HEK293 (cell line): ENCODE measurements around the gene SAMD4A.

Source experiments
- CTCF ChIA-PET: fragments of 350-600 bp; formaldehyde crosslinking; extraction: SDS; loops from one replicate; lab custom pipeline; 2021; ENCODE audit warnings: antibody characterized with exemption; lab: Yijun Ruan, JAX
- POLR2A ChIA-PET: fragments of 300-600 bp; formaldehyde crosslinking; extraction: SDS; loops from one replicate; lab custom pipeline; 2020; ENCODE audit warnings: antibody characterized with exemption, inconsistent platforms; lab: Yijun Ruan, JAX
- H3K27ac ChIP-seq: fragments of 200-500 bp; sonication (Bioruptor generic); 2 replicates; pipeline ENCODE4 v1.5.1; 2014; ENCODE audit warnings: low read depth, low read length, control low read depth, inconsistent platforms; ENCODE audit errors: extremely low read depth
- H3K36me3 ChIP-seq, 2 experiments: fragments of 200-500 bp in 1 of 2; sonication (Bioruptor generic) in 1 of 2; 1 replicate in 1 of 2; 2 replicates in 1 of 2; pipeline ENCODE4 v1.5.1; 2014 to 2017; ENCODE audit warnings: inconsistent platforms in 2 of 2, low read length in 2 of 2; ENCODE audit not compliant: control insufficient read depth in 2 of 2, insufficient read depth in 1 of 2
- H3K4me1 ChIP-seq: fragments of 200-500 bp; sonication (Bioruptor generic); 2 replicates; pipeline ENCODE4 v1.5.1; 2014; ENCODE audit warnings: mild to moderate bottlenecking, low read length, inconsistent platforms; ENCODE audit not compliant: control insufficient read depth, insufficient read depth
- H3K4me3 ChIP-seq: 2 replicates; pipeline ENCODE4 v1.5.1; 2011; ENCODE audit warnings: low read depth, mild to moderate bottlenecking, control low read depth, low read length, moderate library complexity
- H3K9me3 ChIP-seq: fragments of 200-500 bp; sonication (Bioruptor generic); 2 replicates; pipeline ENCODE4 v1.5.1; 2014; ENCODE audit warnings: low read depth, low read length, inconsistent platforms; ENCODE audit not compliant: control insufficient read depth, insufficient read depth
- OSR2 ChIP-seq: fragments of 450-650 bp; formaldehyde crosslinking; IDR thresholded peaks from 2 replicates; pipeline ENCODE4 v1.5.1; 2016; ENCODE audit warnings: missing biosample characterization, missing genetic modification characterization
- OVOL3 ChIP-seq: fragments of 450-650 bp; formaldehyde crosslinking; IDR thresholded peaks from 2 replicates; pipeline ENCODE4 v1.5.1; 2016; ENCODE audit warnings: missing biosample characterization, missing genetic modification characterization
- PRDM1 ChIP-seq: fragments of 450-650 bp; formaldehyde crosslinking; IDR thresholded peaks from 2 replicates; pipeline ENCODE4; 2016; ENCODE audit warnings: missing biosample characterization, missing genetic modification characterization
- ZNF146 ChIP-seq: fragments of 450-650 bp; formaldehyde crosslinking; IDR thresholded peaks from 2 replicates; pipeline ENCODE4 v1.5.1; 2016; ENCODE audit warnings: missing biosample characterization, missing genetic modification characterization
- ZNF157 ChIP-seq: fragments of 450-650 bp; formaldehyde crosslinking; IDR thresholded peaks from 2 replicates; pipeline ENCODE4 v1.5.1; 2016; ENCODE audit warnings: missing biosample characterization, missing genetic modification characterization
- ZNF26 ChIP-seq: fragments of 450-650 bp; formaldehyde crosslinking; IDR thresholded peaks from 2 replicates; pipeline ENCODE4 v1.5.1; 2016; ENCODE audit warnings: missing biosample characterization, missing genetic modification characterization
- ZNF311 ChIP-seq: fragments of 450-650 bp; formaldehyde crosslinking; IDR thresholded peaks from 2 replicates; pipeline ENCODE4 v1.5.1; 2017; ENCODE audit warnings: missing biosample characterization, missing genetic modification characterization, borderline replicate concordance
- ZNF341 ChIP-seq: fragments of 450-650 bp; formaldehyde crosslinking; IDR thresholded peaks from 2 replicates; pipeline ENCODE4; 2016; ENCODE audit warnings: low read depth, missing biosample characterization, missing genetic modification characterization
- ZNF37A ChIP-seq: fragments of 450-650 bp; IDR thresholded peaks from 2 replicates; pipeline ENCODE4 v1.5.1; 2018; ENCODE audit warnings: missing biosample characterization, missing genetic modification characterization
- ZNF394 ChIP-seq: fragments of 450-650 bp; formaldehyde crosslinking; IDR thresholded peaks from 2 replicates; pipeline ENCODE4 v1.5.1; 2016; ENCODE audit warnings: missing biosample characterization, missing genetic modification characterization, mild to moderate bottlenecking, moderate library complexity, borderline replicate concordance
- TF ChIP-seq, protein P1 (sequence below): fragments of 450-650 bp; formaldehyde crosslinking; IDR thresholded peaks from 2 replicates; pipeline ENCODE4 v1.5.1; 2016; ENCODE audit warnings: missing biosample characterization, missing genetic modification characterization
- TF ChIP-seq, protein P2 (sequence below): fragments of 450-650 bp; formaldehyde crosslinking; IDR thresholded peaks from 2 replicates; pipeline ENCODE4 v1.5.1; 2016; ENCODE audit warnings: missing biosample characterization, missing genetic modification characterization
- TF ChIP-seq, protein P3 (sequence below): fragments of 450-650 bp; formaldehyde crosslinking; IDR thresholded peaks from 2 replicates; pipeline ENCODE4 v1.5.1; 2016; ENCODE audit warnings: missing biosample characterization, missing genetic modification characterization

Gene SAMD4A

GRCh38 chr14:54775486-54776140 lies 208.7 kb downstream of the SAMD4A start (continued):
- TF ChIP-seq ZNF26 (tag by site-specific recombination) (no peak), OVOL3 (tag by site-specific recombination) (no peak), ZNF146 (tag by site-specific recombination) (no peak), ZNF341 (tag by site-specific recombination) (no peak)
- TF ChIP-seq, protein P1, sequence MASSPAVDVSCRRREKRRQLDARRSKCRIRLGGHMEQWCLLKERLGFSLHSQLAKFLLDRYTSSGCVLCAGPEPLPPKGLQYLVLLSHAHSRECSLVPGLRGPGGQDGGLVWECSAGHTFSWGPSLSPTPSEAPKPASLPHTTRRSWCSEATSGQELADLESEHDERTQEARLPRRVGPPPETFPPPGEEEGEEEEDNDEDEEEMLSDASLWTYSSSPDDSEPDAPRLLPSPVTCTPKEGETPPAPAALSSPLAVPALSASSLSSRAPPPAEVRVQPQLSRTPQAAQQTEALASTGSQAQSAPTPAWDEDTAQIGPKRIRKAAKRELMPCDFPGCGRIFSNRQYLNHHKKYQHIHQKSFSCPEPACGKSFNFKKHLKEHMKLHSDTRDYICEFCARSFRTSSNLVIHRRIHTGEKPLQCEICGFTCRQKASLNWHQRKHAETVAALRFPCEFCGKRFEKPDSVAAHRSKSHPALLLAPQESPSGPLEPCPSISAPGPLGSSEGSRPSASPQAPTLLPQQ, result no peak
- TF ChIP-seq, protein P2, sequence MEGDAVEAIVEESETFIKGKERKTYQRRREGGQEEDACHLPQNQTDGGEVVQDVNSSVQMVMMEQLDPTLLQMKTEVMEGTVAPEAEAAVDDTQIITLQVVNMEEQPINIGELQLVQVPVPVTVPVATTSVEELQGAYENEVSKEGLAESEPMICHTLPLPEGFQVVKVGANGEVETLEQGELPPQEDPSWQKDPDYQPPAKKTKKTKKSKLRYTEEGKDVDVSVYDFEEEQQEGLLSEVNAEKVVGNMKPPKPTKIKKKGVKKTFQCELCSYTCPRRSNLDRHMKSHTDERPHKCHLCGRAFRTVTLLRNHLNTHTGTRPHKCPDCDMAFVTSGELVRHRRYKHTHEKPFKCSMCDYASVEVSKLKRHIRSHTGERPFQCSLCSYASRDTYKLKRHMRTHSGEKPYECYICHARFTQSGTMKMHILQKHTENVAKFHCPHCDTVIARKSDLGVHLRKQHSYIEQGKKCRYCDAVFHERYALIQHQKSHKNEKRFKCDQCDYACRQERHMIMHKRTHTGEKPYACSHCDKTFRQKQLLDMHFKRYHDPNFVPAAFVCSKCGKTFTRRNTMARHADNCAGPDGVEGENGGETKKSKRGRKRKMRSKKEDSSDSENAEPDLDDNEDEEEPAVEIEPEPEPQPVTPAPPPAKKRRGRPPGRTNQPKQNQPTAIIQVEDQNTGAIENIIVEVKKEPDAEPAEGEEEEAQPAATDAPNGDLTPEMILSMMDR (tag by site-specific recombination), result no peak
- TF ChIP-seq, all 188 proteins: peak for 0

DNA sequence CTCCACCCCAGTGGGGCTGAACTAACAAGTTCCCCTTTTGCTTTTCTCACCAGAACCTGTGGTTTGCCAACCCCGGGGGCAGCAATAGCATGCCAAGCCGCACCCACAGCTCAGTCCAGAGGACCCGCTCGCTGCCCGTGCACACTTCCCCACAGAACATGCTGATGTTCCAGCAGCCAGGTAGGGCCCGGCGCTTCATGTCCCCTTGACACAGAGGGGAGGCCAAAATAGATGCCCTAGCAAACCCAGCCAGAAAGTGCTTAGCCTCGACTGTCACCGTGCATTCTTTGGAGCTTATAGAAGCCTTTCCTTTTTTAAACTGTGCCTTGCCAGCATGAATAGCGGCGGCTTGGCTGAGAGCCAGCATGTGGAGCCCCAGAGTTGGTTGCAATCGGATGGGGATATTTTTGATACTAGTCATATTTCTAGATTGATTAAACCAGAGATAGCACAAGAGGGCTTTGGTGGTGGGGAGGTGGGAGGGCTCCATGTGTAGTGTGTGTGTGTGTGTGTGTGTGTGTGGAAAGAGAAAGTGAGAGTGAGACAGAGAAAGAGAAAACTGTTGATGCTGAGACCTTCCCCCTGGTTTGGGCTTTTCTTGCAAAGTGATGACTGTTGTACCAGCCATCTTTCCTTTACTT lies 209.6 kb downstream of the SAMD4A start:
- POLR2A ChIA-PET, result interaction anchor here (1.4 kb wide), 1 partner anchor 211 kb away, joined by 3 read pairs; no protein-coding TSS in a partner anchor
- Histone ChIP-seq H3K36me3 (no peaks in the 10 kb centered on the region; a peak in 2 of 3 replicates), H3K9me3 (no peaks in the 10 kb centered on the region), H3K4me1 (0 out of 2 replicates have a peak, but pooled peaks cover 2% of the 10 kb centered on the region), H3K4me3 (no peak overlapping the region), H3K27ac (no peak overlapping the region)
- CTCF ChIA-PET, result interaction anchor here (0.6 to 1.2 kb wide), 3 partner anchors 91 to 352 kb away, joined by 3 to 5 read pairs (median 4); no protein-coding TSS in a partner anchor
- TF ChIP-seq ZNF157 (tag by site-specific recombination), result no peak
- TF ChIP-seq ZNF394 (tag by site-specific recombination), result no peak
- TF ChIP-seq PRDM1, result peak; percentile 82

DNA sequence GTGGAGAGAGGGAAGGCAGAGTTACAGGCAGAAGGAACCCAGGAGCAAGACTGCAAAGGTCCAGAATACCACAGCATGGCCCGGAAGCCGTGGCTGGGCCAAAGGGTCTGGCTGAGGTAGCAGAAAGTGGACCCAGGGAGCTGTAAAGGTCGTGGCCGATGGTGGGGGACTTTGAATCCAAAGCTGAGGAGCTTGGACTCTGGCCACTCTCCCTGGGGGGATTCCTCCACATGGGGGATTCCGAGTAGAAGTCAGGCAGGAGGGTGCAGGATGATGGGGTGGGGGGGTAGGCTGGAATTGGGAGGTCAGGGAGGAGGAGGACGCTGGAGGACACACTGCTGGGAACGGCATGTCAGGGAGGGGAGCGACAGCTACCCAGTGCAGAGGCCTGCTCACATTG lies 210.5 kb downstream of the SAMD4A start:
- Histone ChIP-seq H3K4me3 (no peak overlapping the region), H3K27ac (no peak overlapping the region), H3K36me3 (no peaks in the 10 kb centered on the region; a peak in 2 of 3 replicates), H3K9me3 (no peaks in the 10 kb centered on the region), H3K4me1 (0 out of 2 replicates have a peak, but pooled peaks cover 2% of the 10 kb centered on the region)
- ChIA-PET POLR2A (no interaction called here), CTCF (interaction anchor here (0.7 kb wide), 2 partner anchors 138 to 353 kb away, joined by 4 read pairs; no protein-coding TSS in a partner anchor)
- no peak for TF ChIP-seq OSR2 (tag by site-specific recombination)
- no peak for TF ChIP-seq ZNF311 (tag by site-specific recombination)
- TF ChIP-seq ZNF37A, result no peak
- TF ChIP-seq, protein P3, sequence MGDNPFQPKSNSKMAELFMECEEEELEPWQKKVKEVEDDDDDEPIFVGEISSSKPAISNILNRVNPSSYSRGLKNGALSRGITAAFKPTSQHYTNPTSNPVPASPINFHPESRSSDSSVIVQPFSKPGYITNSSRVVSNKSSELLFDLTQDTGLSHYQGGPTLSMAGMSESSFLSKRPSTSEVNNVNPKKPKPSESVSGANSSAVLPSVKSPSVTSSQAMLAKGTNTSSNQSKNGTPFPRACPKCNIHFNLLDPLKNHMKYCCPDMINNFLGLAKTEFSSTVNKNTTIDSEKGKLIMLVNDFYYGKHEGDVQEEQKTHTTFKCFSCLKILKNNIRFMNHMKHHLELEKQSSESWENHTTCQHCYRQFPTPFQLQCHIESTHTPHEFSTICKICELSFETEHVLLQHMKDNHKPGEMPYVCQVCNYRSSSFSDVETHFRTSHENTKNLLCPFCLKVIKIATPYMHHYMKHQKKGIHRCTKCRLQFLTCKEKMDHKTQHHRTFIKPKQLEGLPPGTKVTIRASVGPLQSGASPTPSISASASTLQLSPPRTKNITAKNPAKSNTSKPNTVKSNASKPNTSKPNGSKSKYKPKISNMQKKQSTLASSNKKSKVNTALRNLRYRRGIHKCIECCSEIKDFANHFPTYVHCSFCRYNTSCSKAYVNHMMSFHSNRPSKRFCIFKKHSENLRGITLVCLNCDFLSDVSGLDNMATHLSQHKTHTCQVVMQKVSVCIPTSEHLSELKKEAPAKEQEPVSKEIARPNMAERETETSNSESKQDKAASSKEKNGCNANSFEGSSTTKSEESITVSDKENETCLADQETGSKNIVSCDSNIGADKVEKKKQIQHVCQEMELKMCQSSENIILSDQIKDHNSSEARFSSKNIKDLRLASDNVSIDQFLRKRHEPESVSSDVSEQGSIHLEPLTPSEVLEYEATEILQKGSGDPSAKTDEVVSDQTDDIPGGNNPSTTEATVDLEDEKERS, result no peak
